ENCODE results near the gene TPRA1.

GRCh38 chr3:127585163-127585812 is 5.2 kb downstream of the TPRA1 start:
- no peak for TF ChIP-seq MAX (IDR thresholded peaks at IDR 0.05)
- TF ChIP-seq POLR2A (IDR thresholded peaks at IDR 0.05; ENCODE audit: low read length), result no peak
- TF ChIP-seq TP53 (CRISPR knock-in tag; IDR thresholded peaks at IDR 0.05), result no peak
- TF ChIP-seq CTCF (IDR thresholded peaks at IDR 0.05), result no peak
- TF ChIP-seq NR3C1 (IDR thresholded peaks at IDR 0.05), result no peak
- TF ChIP-seq ZFP36 (IDR thresholded peaks at IDR 0.05; ENCODE audit: borderline replicate concordance, partially characterized antibody), result no peak
- no peak for TF ChIP-seq TFCP2L1 (CRISPR knock-in tag; IDR thresholded peaks at IDR 0.05)
- no peak for TF ChIP-seq EP300 (IDR thresholded peaks at IDR 0.05)
- no peak for TF ChIP-seq EHMT2 (IDR thresholded peaks at IDR 0.05; ENCODE audit: low read depth)
- TF ChIP-seq PBX3 (IDR thresholded peaks at IDR 0.05), result no peak
- TF ChIP-seq, protein P1, sequence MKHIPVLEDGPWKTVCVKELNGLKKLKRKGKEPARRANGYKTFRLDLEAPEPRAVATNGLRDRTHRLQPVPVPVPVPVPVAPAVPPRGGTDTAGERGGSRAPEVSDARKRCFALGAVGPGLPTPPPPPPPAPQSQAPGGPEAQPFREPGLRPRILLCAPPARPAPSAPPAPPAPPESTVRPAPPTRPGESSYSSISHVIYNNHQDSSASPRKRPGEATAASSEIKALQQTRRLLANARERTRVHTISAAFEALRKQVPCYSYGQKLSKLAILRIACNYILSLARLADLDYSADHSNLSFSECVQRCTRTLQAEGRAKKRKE (CRISPR knock-in tag; IDR thresholded peaks at IDR 0.05; ENCODE audit: low read depth), result no peak
- TF ChIP-seq, protein P2, sequence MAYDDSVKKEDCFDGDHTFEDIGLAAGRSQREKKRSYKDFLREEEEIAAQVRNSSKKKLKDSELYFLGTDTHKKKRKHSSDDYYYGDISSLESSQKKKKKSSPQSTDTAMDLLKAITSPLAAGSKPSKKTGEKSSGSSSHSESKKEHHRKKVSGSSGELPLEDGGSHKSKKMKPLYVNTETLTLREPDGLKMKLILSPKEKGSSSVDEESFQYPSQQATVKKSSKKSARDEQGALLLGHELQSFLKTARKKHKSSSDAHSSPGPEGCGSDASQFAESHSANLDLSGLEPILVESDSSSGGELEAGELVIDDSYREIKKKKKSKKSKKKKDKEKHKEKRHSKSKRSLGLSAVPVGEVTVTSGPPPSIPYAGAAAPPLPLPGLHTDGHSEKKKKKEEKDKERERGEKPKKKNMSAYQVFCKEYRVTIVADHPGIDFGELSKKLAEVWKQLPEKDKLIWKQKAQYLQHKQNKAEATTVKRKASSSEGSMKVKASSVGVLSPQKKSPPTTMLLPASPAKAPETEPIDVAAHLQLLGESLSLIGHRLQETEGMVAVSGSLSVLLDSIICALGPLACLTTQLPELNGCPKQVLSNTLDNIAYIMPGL (CRISPR knock-in tag; IDR thresholded peaks at IDR 0.05; ENCODE audit: borderline replicate concordance), result no peak
- TF ChIP-seq CBX8 (IDR thresholded peaks at IDR 0.05), result no peak
- no peak for TF ChIP-seq HDAC2 (IDR thresholded peaks at IDR 0.05)

Data from A549 (cell line).